Neuron (in vitro differentiated cells): Measurements from ENCODE around the gene PRKN.

Experiments used
- H2AFZ ChIP-seq: one replicate; pipeline ENCODE4 v1.6.1; 2013; ENCODE audit warnings: low read depth, mild to moderate bottlenecking, inconsistent platforms, low read length, moderate library complexity
- H3K27me3 ChIP-seq: one replicate; pipeline ENCODE4 v1.6.1; 2013; ENCODE audit warnings: low read length; ENCODE audit not compliant: insufficient read depth
- H3K36me3 ChIP-seq: one replicate; pipeline ENCODE4 v1.6.1; 2013; ENCODE audit warnings: low read length; ENCODE audit not compliant: insufficient read depth
- H3K4me1 ChIP-seq: one replicate; pipeline ENCODE4 v1.6.1; 2013; ENCODE audit warnings: low read length; ENCODE audit not compliant: insufficient read depth
- H3K4me3 ChIP-seq: 2 replicates; pipeline ENCODE4 v1.5.1; 2013; ENCODE audit warnings: mild to moderate bottlenecking, low read length, moderate library complexity
- H3K9me3 ChIP-seq: one replicate; pipeline ENCODE4 v1.6.1; 2013; ENCODE audit warnings: low read length

PRKN gene

DNA sequence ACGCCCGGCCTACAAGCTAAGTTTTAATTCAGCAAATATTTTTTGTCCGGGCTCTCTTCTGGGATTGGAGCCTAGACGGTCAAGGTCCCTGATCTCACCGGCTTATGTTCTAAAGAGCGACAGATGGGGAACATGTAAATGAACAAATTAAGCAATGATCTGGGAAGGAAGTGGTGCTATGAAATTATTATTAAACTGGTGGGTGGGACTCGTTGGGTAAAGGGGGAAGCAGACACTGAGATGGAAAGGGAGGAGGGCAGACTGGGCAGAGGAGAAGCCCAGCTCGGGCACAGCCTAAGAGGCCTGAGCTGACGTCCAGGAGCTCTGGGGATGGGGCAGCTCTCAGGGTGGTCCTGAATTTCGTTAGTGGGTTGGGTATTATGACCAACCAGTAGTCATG is 1371.9 kb downstream of the PRKN start:
- Histone ChIP-seq H2AFZ (no peak overlapping the region), H3K27me3 (no peaks in the 10 kb centered on the region), H3K9me3 (no peaks in the 10 kb centered on the region), H3K36me3 (no peaks in the 10 kb centered on the region), H3K4me1 (no peaks in the 10 kb centered on the region), H3K4me3 (no peak overlapping the region)

- H3K9me3 ChIP-seq = no peaks in the 10 kb centered on the region
- no peak overlapping the region for H2AFZ ChIP-seq
- no peak overlapping the region for H3K4me3 ChIP-seq
- no peaks in the 10 kb centered on the region for H3K36me3 ChIP-seq
- H3K4me1 ChIP-seq = no peaks in the 10 kb centered on the region
- H3K27me3 ChIP-seq = no peaks in the 10 kb centered on the region
Measured at GRCh38 chr6:161354956-161355355, 1372.6 kb downstream of the PRKN start.

- no peaks in the 10 kb centered on the region for H3K4me1 ChIP-seq
- H3K9me3 ChIP-seq = no peaks in the 10 kb centered on the region
- no peak overlapping the region for H3K4me3 ChIP-seq
- no peaks in the 10 kb centered on the region for H3K27me3 ChIP-seq
- no peaks in the 10 kb centered on the region for H3K36me3 ChIP-seq
- H2AFZ ChIP-seq = no peak overlapping the region
Measured at GRCh38 chr6:161354276-161354840, 1373.2 kb downstream of the PRKN start.

DNA sequence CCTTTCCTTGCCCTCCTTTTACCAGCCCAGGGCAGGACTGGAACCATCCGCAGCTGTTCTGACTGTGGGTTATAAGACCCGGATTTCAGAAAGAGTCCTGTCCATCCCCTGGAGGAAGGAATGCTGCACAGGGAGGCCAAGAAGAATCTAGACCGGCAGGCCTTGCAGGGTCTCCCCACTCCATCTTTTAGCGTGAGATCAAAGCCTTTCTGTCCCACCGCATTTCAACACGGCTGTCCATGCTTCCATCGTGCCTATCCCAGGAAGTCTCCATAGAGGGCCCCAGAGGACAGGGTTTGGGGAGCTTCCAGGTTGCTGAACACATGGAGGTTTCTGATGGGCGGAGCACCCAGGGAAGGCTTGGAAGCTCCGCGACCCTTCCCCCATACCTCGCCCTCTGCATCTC is 1374.4 kb downstream of the PRKN start:
- Histone ChIP-seq H3K36me3 (no peaks in the 10 kb centered on the region), H3K9me3 (no peaks in the 10 kb centered on the region), H3K4me3 (no peak overlapping the region), H2AFZ (no peak overlapping the region), H3K4me1 (no peaks in the 10 kb centered on the region), H3K27me3 (no peaks in the 10 kb centered on the region)

- no peaks in the 10 kb centered on the region for H3K9me3 ChIP-seq
- no peaks in the 10 kb centered on the region for H3K4me1 ChIP-seq
- H3K36me3 ChIP-seq = no peaks in the 10 kb centered on the region
- H2AFZ ChIP-seq = no peak overlapping the region
- no peak overlapping the region for H3K4me3 ChIP-seq
- no peaks in the 10 kb centered on the region for H3K27me3 ChIP-seq
Measured at GRCh38 chr6:161351858-161352257, 1375.7 kb downstream of the PRKN start.

- no peaks in the 10 kb centered on the region for H3K9me3 ChIP-seq
Measured at GRCh38 chr6:161349886-161350285, 1377.7 kb downstream of the PRKN start.

DNA sequence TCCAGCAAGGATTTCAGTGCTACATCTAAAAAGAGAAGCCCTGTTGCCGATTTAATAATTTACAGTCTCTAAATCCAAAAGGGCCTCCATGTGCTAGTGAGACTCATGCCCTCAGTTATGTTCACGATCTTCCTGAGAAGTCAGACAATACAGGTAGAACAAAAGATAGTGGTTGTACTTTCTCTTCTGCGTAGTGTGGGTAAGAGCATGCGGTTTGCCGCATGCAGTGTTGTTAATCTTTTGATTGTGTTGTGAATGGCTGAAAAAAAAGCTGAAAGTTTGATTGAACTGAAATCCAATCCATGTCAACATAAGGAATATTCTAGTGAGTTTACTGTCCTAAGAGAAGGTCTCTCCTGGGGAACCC is 1379.0 kb downstream of the PRKN start:
- Histone ChIP-seq H3K27me3 (no peaks in the 10 kb centered on the region), H3K9me3 (no peaks in the 10 kb centered on the region), H2AFZ (no peak overlapping the region), H3K4me3 (no peak overlapping the region), H3K4me1 (no peaks in the 10 kb centered on the region), H3K36me3 (no peaks in the 10 kb centered on the region)

More at GRCh38 chr6:161349886-161350285, 1377.7 kb downstream of the PRKN start:
- Histone ChIP-seq H3K4me3 (no peak overlapping the region), H3K27me3 (no peaks in the 10 kb centered on the region), H2AFZ (no peak overlapping the region), H3K4me1 (no peaks in the 10 kb centered on the region), H3K36me3 (no peaks in the 10 kb centered on the region)

DNA sequence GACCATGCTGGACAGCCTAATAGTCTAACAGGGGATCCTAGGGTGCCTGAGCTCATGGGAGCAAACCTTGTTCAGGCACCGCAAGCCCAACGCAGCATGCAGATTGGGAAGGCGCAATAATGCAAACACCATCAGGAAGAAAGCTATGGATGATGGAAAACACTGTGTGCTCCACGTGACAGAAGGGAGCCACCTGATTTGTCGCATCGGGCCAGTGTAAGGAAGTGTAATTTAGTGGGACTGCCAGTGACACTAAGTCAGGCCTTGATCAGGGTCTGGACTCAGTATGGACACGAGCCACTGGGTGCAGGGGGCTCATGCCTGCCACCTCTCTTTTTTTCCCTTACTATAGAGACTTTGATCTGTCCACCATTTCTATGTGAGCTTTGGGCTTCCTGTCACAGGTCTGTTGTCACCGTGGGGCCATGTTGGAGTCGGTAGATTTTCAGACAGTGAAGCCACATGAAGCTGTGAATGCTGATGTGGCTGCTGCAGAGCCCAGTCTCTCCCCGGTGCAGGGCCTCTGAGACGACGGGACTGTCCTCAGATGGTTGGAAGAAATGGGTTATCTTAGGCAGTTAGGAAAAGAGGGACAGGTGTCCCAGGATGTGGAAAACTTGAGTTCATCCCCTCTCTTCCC is 1379.5 kb downstream of the PRKN start:
- Histone ChIP-seq H3K4me1 (no peaks in the 10 kb centered on the region), H2AFZ (no peak overlapping the region), H3K36me3 (no peaks in the 10 kb centered on the region), H3K4me3 (no peak overlapping the region), H3K27me3 (no peaks in the 10 kb centered on the region), H3K9me3 (no peaks in the 10 kb centered on the region)

GRCh38 chr6:161347125-161347524 is 1380.4 kb downstream of the PRKN start:
- Histone ChIP-seq H3K36me3 (no peaks in the 10 kb centered on the region), H3K4me3 (no peak overlapping the region), H2AFZ (no peak overlapping the region), H3K27me3 (no peaks in the 10 kb centered on the region), H3K4me1 (no peaks in the 10 kb centered on the region), H3K9me3 (no peaks in the 10 kb centered on the region)

GRCh38 chr6:161346717-161347116 is 1380.8 kb downstream of the PRKN start:
- Histone ChIP-seq H3K36me3 (no peaks in the 10 kb centered on the region), H3K4me1 (no peaks in the 10 kb centered on the region), H3K4me3 (no peak overlapping the region), H3K9me3 (no peaks in the 10 kb centered on the region), H3K27me3 (no peaks in the 10 kb centered on the region), H2AFZ (no peak overlapping the region)

DNA sequence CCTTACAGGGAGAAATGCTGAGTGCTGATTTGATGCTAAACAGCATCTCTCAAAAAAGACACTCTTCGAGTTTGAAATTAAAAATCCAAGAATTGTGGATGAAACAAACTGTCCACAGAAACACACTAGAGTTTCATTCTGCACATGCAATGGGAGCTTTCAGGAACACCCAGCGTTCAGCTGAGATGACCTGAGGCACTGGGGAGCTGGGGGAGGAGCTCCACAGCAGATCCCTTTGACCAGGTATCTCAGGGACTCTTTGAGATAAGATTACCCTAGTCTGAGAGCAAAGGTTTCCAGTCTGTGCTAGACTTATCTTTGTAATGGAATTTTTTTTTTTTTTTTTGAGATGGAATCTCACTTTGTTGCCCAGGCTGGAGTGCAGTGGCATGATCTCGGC is 1382.9 kb downstream of the PRKN start:
- Histone ChIP-seq H3K27me3 (no peaks in the 10 kb centered on the region), H3K36me3 (no peaks in the 10 kb centered on the region), H3K4me3 (no peak overlapping the region), H2AFZ (no peak overlapping the region), H3K9me3 (no peaks in the 10 kb centered on the region), H3K4me1 (no peaks in the 10 kb centered on the region)

GRCh38 chr6:161342039-161342438 is 1385.5 kb downstream of the PRKN start:
- Histone ChIP-seq H3K9me3 (no peaks in the 10 kb centered on the region), H3K4me3 (no peak overlapping the region), H3K27me3 (no peaks in the 10 kb centered on the region), H2AFZ (no peak overlapping the region), H3K36me3 (no peaks in the 10 kb centered on the region), H3K4me1 (no peaks in the 10 kb centered on the region)

- Histone ChIP-seq H3K4me3 (no peak overlapping the region), H3K9me3 (no peaks in the 10 kb centered on the region), H2AFZ (no peak overlapping the region), H3K27me3 (no peaks in the 10 kb centered on the region), H3K4me1 (no peaks in the 10 kb centered on the region), H3K36me3 (no peaks in the 10 kb centered on the region)
Measured at GRCh38 chr6:161341638-161342037, 1385.9 kb downstream of the PRKN start.

DNA sequence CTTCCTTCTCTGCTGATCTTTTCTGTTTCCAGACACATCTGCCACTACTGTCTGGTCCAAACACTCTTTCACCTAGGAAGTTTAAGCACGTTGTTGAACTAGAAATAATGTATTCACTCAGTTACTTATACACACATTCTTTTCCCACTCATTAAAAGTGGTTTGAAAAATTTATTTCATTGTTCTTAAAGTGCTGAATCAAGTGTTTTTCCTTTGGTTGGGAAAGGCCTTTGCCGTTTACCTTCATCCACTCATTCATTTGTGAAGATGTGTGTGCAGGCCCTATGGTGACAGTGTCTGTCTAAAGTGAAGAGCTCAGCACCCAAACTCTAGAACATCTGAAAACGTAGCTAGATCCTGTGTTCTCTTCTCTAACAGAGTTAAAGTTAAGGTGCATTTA is 1389.6 kb downstream of the PRKN start:
- Histone ChIP-seq H3K36me3 (no peaks in the 10 kb centered on the region), H3K4me1 (no peaks in the 10 kb centered on the region), H3K9me3 (no peaks in the 10 kb centered on the region)

More for the DNA sequence above, 1389.6 kb downstream of the PRKN start:
- Histone ChIP-seq H3K27me3 (no peaks in the 10 kb centered on the region), H3K4me3 (no peak overlapping the region), H2AFZ (no peak overlapping the region)
